ENCODE data around the gene RHBDF1.

DNA sequence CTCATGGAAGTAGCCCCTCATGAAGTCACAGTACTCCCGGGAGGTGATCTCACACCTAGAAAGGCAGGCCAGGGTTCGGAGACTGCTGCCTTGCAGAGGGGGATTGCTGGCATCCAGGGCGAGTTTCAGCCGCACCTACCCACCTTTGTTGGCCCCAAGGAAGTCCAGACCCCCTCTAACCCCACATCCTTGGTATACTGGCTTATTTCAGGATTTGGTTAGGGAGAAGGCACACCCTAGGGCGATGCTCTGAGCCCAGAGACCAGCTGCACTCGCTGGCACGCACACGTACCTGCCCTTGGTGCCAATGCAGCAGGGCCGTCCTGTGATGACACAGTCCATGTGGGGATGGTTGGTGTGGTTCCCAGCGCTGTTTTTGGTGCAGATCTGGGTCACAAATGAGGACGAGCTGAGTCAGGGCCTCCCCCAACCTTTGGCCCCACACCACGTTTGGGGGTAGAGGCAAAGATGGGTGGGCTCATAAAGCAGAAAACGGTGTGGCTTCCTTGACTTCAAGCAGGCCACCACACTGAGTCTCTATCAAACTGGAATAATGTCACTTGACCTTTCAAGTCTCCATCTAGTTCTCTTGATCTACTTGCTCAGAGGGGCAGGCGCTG is 12.9 kb downstream of the RHBDF1 start:
- TF ChIP-seq, protein P1, sequence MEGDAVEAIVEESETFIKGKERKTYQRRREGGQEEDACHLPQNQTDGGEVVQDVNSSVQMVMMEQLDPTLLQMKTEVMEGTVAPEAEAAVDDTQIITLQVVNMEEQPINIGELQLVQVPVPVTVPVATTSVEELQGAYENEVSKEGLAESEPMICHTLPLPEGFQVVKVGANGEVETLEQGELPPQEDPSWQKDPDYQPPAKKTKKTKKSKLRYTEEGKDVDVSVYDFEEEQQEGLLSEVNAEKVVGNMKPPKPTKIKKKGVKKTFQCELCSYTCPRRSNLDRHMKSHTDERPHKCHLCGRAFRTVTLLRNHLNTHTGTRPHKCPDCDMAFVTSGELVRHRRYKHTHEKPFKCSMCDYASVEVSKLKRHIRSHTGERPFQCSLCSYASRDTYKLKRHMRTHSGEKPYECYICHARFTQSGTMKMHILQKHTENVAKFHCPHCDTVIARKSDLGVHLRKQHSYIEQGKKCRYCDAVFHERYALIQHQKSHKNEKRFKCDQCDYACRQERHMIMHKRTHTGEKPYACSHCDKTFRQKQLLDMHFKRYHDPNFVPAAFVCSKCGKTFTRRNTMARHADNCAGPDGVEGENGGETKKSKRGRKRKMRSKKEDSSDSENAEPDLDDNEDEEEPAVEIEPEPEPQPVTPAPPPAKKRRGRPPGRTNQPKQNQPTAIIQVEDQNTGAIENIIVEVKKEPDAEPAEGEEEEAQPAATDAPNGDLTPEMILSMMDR (IDR thresholded peaks at IDR 0.05; ENCODE audit: poor library complexity, severe bottlenecking) = no peak
- TF ChIP-seq SMC3 (conservative IDR thresholded peaks at IDR 0.05; ENCODE audit: poor library complexity) (no peak), MXI1 (conservative IDR thresholded peaks at IDR 0.05; ENCODE audit: poor library complexity, severe bottlenecking) (no peak), EZH2 (IDR thresholded peaks at IDR 0.05; ENCODE audit: borderline replicate concordance, insufficient read depth, low read length, poor library complexity, severe bottlenecking) (no peak)
